HL-60 (cell line): ENCODE results near the gene IGSF22.

Experiments
- POLR2AphosphoS5 ChIP-seq: IDR thresholded peaks from 2 replicates; pipeline ENCODE4 v1.6.1; 2012; ENCODE audit warnings: low read depth
- TF ChIP-seq, protein P1 (sequence below): IDR thresholded peaks from one replicate; pipeline ENCODE4 v1.5.1; 2011; ENCODE audit warnings: low read length, control low read depth, inconsistent platforms; ENCODE audit not compliant: insufficient read depth

DNA sequence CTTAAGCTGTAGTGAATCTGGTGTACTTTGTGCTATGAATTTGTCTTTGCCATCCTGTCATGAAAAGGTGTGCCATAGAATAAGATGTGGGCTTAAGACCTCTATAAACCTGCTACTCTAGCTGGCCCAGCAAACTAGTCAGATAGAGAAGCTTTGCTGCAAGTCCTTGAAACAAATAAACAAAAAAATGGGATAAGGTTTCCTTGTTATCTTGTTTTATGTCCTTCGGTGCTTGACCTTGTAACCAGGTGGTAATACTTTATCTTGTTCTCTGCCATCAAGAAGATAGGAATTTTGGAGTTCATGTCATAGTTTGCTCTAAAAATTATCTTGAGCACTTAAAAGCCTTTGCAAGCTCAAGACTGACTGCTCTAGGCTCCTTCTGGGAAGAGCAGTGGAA, 41.7 kb downstream of the IGSF22 start:
- TF ChIP-seq, protein P1, sequence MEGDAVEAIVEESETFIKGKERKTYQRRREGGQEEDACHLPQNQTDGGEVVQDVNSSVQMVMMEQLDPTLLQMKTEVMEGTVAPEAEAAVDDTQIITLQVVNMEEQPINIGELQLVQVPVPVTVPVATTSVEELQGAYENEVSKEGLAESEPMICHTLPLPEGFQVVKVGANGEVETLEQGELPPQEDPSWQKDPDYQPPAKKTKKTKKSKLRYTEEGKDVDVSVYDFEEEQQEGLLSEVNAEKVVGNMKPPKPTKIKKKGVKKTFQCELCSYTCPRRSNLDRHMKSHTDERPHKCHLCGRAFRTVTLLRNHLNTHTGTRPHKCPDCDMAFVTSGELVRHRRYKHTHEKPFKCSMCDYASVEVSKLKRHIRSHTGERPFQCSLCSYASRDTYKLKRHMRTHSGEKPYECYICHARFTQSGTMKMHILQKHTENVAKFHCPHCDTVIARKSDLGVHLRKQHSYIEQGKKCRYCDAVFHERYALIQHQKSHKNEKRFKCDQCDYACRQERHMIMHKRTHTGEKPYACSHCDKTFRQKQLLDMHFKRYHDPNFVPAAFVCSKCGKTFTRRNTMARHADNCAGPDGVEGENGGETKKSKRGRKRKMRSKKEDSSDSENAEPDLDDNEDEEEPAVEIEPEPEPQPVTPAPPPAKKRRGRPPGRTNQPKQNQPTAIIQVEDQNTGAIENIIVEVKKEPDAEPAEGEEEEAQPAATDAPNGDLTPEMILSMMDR: no peak
- TF ChIP-seq POLR2AphosphoS5: no peak
